Uterus (tissue), 2 donors: Measurements from ENCODE around the gene RIPPLY3.

Experiments
- POLR2A ChIP-seq, 2 donors: fragments of 450-650 bp; IDR thresholded peaks; one replicate each; pipeline ENCODE4 v1.6.1; 2016; ENCODE audit warnings: antibody characterized with exemption in 2 of 2, mild to moderate bottlenecking in 1 of 2, moderate library complexity in 1 of 2
- TF ChIP-seq, protein P1 (sequence below), 4 experiments: fragments of 200-600 bp in 2 of 4; fragments of 450-650 bp in 2 of 4; sonication (generic) in 2 of 4; IDR thresholded peaks; one replicate each; pipeline ENCODE4 v1.5.1; 2016 to 2019; ENCODE audit warnings: antibody characterized with exemption in 4 of 4, mild to moderate bottlenecking in 2 of 4, moderate library complexity in 1 of 4

DNA sequence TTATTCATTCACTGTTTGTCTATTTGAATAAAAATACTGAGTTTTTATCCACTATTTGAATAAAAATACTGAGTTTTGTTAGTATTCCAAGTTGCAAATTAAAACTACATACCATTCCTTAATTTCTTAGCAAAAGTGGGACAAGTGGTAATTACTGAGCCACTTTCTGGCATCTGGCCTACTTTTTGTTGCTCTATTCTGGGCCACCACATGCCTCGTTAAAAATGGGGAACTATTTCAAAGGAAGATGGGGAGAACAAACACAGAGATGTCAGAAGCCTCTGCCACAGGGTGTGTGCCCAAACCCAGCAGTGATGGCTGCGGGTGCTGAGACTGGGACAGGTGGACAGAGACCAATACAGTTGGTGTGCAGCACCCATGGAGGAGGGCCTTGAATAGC is 51.8 kb downstream of the RIPPLY3 start:
- TF ChIP-seq, protein P1, sequence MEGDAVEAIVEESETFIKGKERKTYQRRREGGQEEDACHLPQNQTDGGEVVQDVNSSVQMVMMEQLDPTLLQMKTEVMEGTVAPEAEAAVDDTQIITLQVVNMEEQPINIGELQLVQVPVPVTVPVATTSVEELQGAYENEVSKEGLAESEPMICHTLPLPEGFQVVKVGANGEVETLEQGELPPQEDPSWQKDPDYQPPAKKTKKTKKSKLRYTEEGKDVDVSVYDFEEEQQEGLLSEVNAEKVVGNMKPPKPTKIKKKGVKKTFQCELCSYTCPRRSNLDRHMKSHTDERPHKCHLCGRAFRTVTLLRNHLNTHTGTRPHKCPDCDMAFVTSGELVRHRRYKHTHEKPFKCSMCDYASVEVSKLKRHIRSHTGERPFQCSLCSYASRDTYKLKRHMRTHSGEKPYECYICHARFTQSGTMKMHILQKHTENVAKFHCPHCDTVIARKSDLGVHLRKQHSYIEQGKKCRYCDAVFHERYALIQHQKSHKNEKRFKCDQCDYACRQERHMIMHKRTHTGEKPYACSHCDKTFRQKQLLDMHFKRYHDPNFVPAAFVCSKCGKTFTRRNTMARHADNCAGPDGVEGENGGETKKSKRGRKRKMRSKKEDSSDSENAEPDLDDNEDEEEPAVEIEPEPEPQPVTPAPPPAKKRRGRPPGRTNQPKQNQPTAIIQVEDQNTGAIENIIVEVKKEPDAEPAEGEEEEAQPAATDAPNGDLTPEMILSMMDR (IDR thresholded peaks at IDR 0.05) = no peak
- TF ChIP-seq POLR2A (IDR thresholded peaks at IDR 0.05) = no peak
